Endodermal cell (in vitro differentiated cells): ENCODE measurements around the gene ARL14EPL. TPM values are rescaled to one million over a fixed set of nuclear protein-coding genes. Genes with fewer than 3 reads are reported as not detected.

Experiments used
- DNase-seq: peaks from one replicate; pipeline ENCODE4 v3.0.0-alpha.2; 2017
- H3K27ac ChIP-seq: 2 replicates; pipeline ENCODE4 v1.5.1; 2013; ENCODE audit warnings: mild to moderate bottlenecking, low read depth, low read length, moderate library complexity
- H3K27me3 ChIP-seq: 2 replicates; pipeline ENCODE4 v1.6.1; 2013; ENCODE audit warnings: mild to moderate bottlenecking, low read length, moderate library complexity; ENCODE audit not compliant: insufficient read depth, control insufficient read depth, poor library complexity, severe bottlenecking
- H3K36me3 ChIP-seq: 2 replicates; pipeline ENCODE4 v1.7.0; 2013; ENCODE audit warnings: mild to moderate bottlenecking, low read length, moderate library complexity; ENCODE audit not compliant: control insufficient read depth, insufficient read depth
- H3K4me1 ChIP-seq: one replicate; pipeline ENCODE4 v1.7.0; 2013; ENCODE audit warnings: low read length; ENCODE audit not compliant: control insufficient read depth, insufficient read depth
- H3K4me3 ChIP-seq: 2 replicates; pipeline ENCODE4 v1.5.1; 2013; ENCODE audit warnings: mild to moderate bottlenecking, low read length, moderate library complexity
- H3K9ac ChIP-seq: 2 replicates; pipeline ENCODE4 v1.6.1; 2013; ENCODE audit warnings: mild to moderate bottlenecking, low read length, moderate library complexity; ENCODE audit not compliant: poor library complexity, severe bottlenecking; ENCODE audit errors: extremely low read depth
- H3K9me3 ChIP-seq: 2 replicates; pipeline ENCODE4 v1.6.1; 2013; ENCODE audit warnings: mild to moderate bottlenecking, low read length, moderate library complexity; ENCODE audit not compliant: control insufficient read depth
- H3K27ac Mint-ChIP-seq: 2 replicates; pipeline ENCODE4 v1.8.0; 2020; ENCODE audit warnings: mixed read lengths
- H3K27me3 Mint-ChIP-seq: 2 replicates; pipeline ENCODE4 v1.8.0; 2021; ENCODE audit warnings: mild to moderate bottlenecking, mixed read lengths; ENCODE audit not compliant: insufficient read depth
- H3K36me3 Mint-ChIP-seq: 2 replicates; pipeline ENCODE4 v1.8.0; 2020; ENCODE audit warnings: low read depth, mixed read lengths
- H3K4me1 Mint-ChIP-seq: 2 replicates; pipeline ENCODE4 v1.8.0; 2020; ENCODE audit warnings: mixed read lengths
- H3K4me3 Mint-ChIP-seq: 2 replicates; pipeline ENCODE4 v1.8.0; 2020; ENCODE audit warnings: mild to moderate bottlenecking, moderate library complexity, mixed read lengths
- H3K9me3 Mint-ChIP-seq: 2 replicates; pipeline ENCODE4 v1.8.0; 2020; ENCODE audit warnings: mild to moderate bottlenecking, mixed read lengths
- CTCF ChIP-seq: fragments of 200-600 bp; sonication (generic); conservative IDR thresholded peaks from 2 replicates; pipeline ENCODE4 v1.5.0; 2021; ENCODE audit warnings: antibody characterized with exemption, mild to moderate bottlenecking
- WGBS, 2 experiments: methylation state at CpG; one replicate each; pipeline versions ENCODE4 v1.1.5 to v1.1.7; 2013; ENCODE audit warnings: missing lambda C conversion rate in 2 of 2, mixed read lengths in 1 of 2; ENCODE audit not compliant: insufficient coverage in 1 of 2, insufficient read length in 1 of 2; 5-methylcytosine and 5-hydroxymethylcytosine counted together
- long read RNA-seq, 4 experiments: library from polyadenylated mRNA in 2 of 4; library from RNA in 1 of 4; library from capped mRNA in 1 of 4; stranded (forward) in 3 of 4; unstranded in 1 of 4; transcript quantifications; one replicate each; pipeline ENCODE4 v2.0.0, GENCODE V29; 2020 to 2021; ENCODE audit warnings: inconsistent platforms in 1 of 4
- polyA plus RNA-seq, 2 experiments: library from polyadenylated mRNA; stranded (reverse); fragments of 50-300 nt; gene quantifications; one replicate each; pipeline ENCODE4 v1.2.3, GENCODE V29; 2013
- total RNA-seq, 2 donors: library from RNA; stranded (reverse); fragmentation: NEBNext Ultra II Directional in 1 of 2; extraction: Animal tissue kit (Norgen Biotek cat#: 25700) in 1 of 2; gene quantifications; 2 replicates in 1 of 2; 3 replicates in 1 of 2; pipeline ENCODE4 v1.2.1, GENCODE V29; 2021

ARL14EPL gene
- total RNA-seq = not detected
- polyA plus RNA-seq (2013, experiment 1 of 2) = not detected
- polyA plus RNA-seq (2013, experiment 2 of 2) = not detected
- long read RNA-seq, experiment 1 = 0 reads
- long read RNA-seq, experiment 2 = 0 reads
- long read RNA-seq, experiment 3 = 0 reads
- long read RNA-seq, experiment 4 = 0 reads

DNA sequence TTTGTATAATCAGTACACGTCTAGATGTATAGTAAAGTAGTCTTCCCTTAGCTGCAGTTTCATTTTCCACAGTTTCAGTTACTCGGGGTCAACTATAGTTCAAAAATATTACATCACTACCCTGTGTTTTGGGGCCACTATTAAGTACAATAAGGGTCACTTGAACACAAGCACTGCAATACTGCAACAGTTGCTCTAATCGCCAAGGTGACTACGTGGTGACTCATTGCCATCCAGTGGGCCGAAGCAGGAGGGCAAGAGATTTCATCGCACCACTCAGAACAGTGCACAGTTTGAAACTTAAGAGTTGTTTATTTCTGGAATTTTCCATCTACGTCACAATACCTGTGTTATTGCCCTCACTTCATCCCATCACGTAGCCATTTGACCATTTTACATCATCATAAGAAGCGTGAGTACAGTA lies at the start of gene ARL14EPL:
ARL14EPL (plus strand) TSS at position 379 of the 424 bp plus-strand sequence. CDS start 18,994 bp downstream, outside the sequence.
- Histone ChIP-seq H3K9ac (no peak within 1 kb of the TSS), H3K27ac (no peak within 1 kb of the TSS), H3K36me3 (no peaks in the 10 kb centered on the region), H3K4me3 (no peak within 1 kb of the TSS), H3K4me1 (no peaks in the 10 kb centered on the region), H3K9me3 (no peaks in the 10 kb centered on the region), H3K27me3 (no peaks in the 10 kb centered on the region)
- peak; percentile 56 for TF ChIP-seq CTCF
- Mint-ChIP-seq H3K4me1 (no peaks in the 10 kb centered on the region), H3K36me3 (no peaks in the 10 kb centered on the region), H3K27ac (no peak within 1 kb of the TSS), H3K9me3 (no peaks in the 10 kb centered on the region), H3K4me3 (no peak within 1 kb of the TSS), H3K27me3 (no peaks in the 10 kb centered on the region)
- WGBS, 2 experiments = 72 to 90% methylated on average over 2 to 7 of the region's 9 CpGs
- no peak for DNase-seq

DNA sequence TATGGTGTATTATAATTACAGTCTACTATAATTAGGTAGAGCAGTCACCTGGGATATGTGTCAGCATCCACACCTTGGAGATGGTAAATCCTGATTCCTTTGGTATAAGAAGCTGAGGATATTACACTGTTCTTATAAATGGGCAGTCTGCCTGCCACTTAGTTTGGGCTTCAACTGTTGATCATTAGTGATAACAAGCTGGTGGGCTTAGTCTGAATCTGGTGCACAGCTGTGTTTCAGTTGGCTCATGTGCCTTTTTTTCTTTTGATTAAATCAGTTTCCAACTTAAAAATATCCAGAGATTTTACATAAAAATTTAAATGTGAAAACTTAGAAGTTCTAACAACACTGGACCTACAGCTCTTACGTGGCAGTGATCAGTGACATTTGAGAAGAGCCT lies 48.8 kb upstream of the ARL14EPL start:
- DNase-seq = no peak
- no peak overlapping the region for H3K27ac Mint-ChIP-seq
- Histone ChIP-seq H3K36me3 (no peaks in the 10 kb centered on the region), H3K27ac (no peak overlapping the region), H3K4me3 (no peak overlapping the region), H3K9me3 (no peaks in the 10 kb centered on the region), H3K4me1 (no peaks in the 10 kb centered on the region), H3K27me3 (no peaks in the 10 kb centered on the region), H3K9ac (no peak overlapping the region)
- H3K9me3 Mint-ChIP-seq = no peaks in the 10 kb centered on the region
- H3K27me3 Mint-ChIP-seq = no peaks in the 10 kb centered on the region
- TF ChIP-seq CTCF = no peak
- H3K4me1 Mint-ChIP-seq = peaks cover 7% of the 10 kb centered on the region
- WGBS, 2 experiments = 87 to 100% methylated on average over 1 of the region's 1 CpG
- no peak overlapping the region for H3K4me3 Mint-ChIP-seq
- no peaks in the 10 kb centered on the region for H3K36me3 Mint-ChIP-seq

GRCh38 chr5:115985802-115986757 lies 46.2 kb upstream of the ARL14EPL start:
- TF ChIP-seq CTCF = no peak
- 90 to 94% methylated on average over 9 of the region's 10 CpGs for WGBS, 2 experiments
- H3K9ac ChIP-seq = no peak overlapping the region
- Mint-ChIP-seq H3K4me3 (no peak overlapping the region), H3K9me3 (no peaks in the 10 kb centered on the region), H3K36me3 (no peaks in the 10 kb centered on the region), H3K4me1 (peaks cover 7% of the 10 kb centered on the region), H3K27me3 (no peaks in the 10 kb centered on the region), H3K27ac (no peak overlapping the region)
- H3K9me3 ChIP-seq = no peaks in the 10 kb centered on the region
- H3K4me1 ChIP-seq = no peaks in the 10 kb centered on the region
- H3K36me3 ChIP-seq = no peaks in the 10 kb centered on the region
- H3K27me3 ChIP-seq = no peaks in the 10 kb centered on the region
- H3K4me3 ChIP-seq = no peak overlapping the region
- H3K27ac ChIP-seq = no peak overlapping the region
- DNase-seq = no peak
